ENCODE results near the gene KLHDC10. TPM values are rescaled to one million over a fixed set of nuclear protein-coding genes. Genes with fewer than 3 reads are reported as not detected.
"Not testable (repeated sequence)": the region's sequence is repeated elsewhere in the genome, so short reads cannot be mapped to it uniquely, and the experiment has no call there.

Gene KLHDC10
- total RNA-seq, 2 experiments from 2014 or later: 7.0 to 8.8 TPM

DNA sequence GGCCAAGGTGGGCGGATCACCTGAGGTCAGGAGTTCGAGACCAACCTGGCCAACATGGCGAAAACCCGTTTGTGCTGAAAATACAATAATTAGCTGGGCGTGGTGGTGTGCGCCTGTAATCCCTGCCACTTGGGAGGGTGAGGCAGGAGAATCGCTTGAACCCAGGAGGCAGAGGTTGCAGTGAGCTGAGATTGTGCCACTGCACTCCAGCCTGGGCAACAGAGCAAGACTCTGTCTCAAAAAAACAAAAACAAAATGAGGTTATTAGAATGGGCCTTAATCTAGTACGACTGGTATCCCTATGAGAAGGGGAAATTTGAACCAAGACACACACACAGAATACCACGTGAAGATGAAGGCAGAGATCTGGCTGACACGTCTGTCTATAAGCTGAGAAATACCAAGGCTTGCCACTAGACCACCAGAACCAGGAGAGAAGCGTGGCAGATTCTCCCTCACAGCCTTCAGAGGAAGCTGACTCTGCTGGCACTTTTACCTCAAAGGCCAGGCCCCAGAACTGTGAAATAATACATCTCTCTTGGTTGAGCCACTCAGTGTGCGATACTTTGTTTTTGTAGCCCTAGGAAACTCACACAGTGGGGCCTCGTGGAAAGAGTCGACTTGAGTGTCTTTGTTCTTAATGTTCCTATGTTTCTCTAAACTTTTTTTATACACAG, 75.2 kb downstream of the KLHDC10 start:
- H3K4me3 Mint-ChIP-seq: no peak overlapping the region
- Histone ChIP-seq H3K36me3 (ENCODE audit: insufficient read depth, low read length) (no peaks in the 10 kb centered on the region), H3K4me1 (ENCODE audit: insufficient read depth, low read length) (peaks cover 17% of the 10 kb centered on the region), H3K27me3 (ENCODE audit: control insufficient read depth in 1 of 2, insufficient read depth in 2 of 2, low read length in 2 of 2) (no peaks in the 10 kb centered on the region), H3K9me3 (ENCODE audit: control insufficient read depth in 1 of 2, insufficient read depth in 1 of 2, low read length in 2 of 2) (no peaks in the 10 kb centered on the region), H3K27ac (ENCODE audit: low read depth in 1 of 2, low read length in 2 of 2) (no peak overlapping the region), H3K4me3 (ENCODE audit: low read length) (no peak overlapping the region)
- no peak for ATAC-seq (ENCODE audit: poor library complexity)
- TF ChIP-seq, protein P1, sequence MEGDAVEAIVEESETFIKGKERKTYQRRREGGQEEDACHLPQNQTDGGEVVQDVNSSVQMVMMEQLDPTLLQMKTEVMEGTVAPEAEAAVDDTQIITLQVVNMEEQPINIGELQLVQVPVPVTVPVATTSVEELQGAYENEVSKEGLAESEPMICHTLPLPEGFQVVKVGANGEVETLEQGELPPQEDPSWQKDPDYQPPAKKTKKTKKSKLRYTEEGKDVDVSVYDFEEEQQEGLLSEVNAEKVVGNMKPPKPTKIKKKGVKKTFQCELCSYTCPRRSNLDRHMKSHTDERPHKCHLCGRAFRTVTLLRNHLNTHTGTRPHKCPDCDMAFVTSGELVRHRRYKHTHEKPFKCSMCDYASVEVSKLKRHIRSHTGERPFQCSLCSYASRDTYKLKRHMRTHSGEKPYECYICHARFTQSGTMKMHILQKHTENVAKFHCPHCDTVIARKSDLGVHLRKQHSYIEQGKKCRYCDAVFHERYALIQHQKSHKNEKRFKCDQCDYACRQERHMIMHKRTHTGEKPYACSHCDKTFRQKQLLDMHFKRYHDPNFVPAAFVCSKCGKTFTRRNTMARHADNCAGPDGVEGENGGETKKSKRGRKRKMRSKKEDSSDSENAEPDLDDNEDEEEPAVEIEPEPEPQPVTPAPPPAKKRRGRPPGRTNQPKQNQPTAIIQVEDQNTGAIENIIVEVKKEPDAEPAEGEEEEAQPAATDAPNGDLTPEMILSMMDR (IDR thresholded peaks at IDR 0.05): no peak
- POLR2A ChIA-PET: no interaction called here
- H3K36me3 Mint-ChIP-seq (ENCODE audit: low read depth): no peaks in the 10 kb centered on the region
- no peaks in the 10 kb centered on the region for H3K9me3 Mint-ChIP-seq
- no peaks in the 10 kb centered on the region for H3K27me3 Mint-ChIP-seq
- H3K4me1 Mint-ChIP-seq (ENCODE audit: low read depth): peaks cover 10% of the 10 kb centered on the region
- peak in 1 of 14 experiments; percentile 28 for DNase-seq
- intact Hi-C loops (cut with DNase I, micrococcal nuclease): no loop called here
- H3K27ac Mint-ChIP-seq: no peak overlapping the region
- CTCF ChIA-PET: interaction anchor here (0.6 kb wide), 1 partner anchor 74 kb away, joined by 3 read pairs; no protein-coding TSS in a partner anchor

- H3K4me3 ChIP-seq (ENCODE audit: low read length); H3K4me3 Mint-ChIP-seq; H3K27ac Mint-ChIP-seq; H3K9me3 Mint-ChIP-seq; intact Hi-C loops (cut with DNase I, micrococcal nuclease); H3K36me3 Mint-ChIP-seq (ENCODE audit: low read depth); H3K9me3 ChIP-seq (ENCODE audit: control insufficient read depth in 1 of 2, insufficient read depth in 1 of 2, low read length in 2 of 2); H3K27me3 ChIP-seq (ENCODE audit: control insufficient read depth in 1 of 2, insufficient read depth in 2 of 2, low read length in 2 of 2); H3K4me1 Mint-ChIP-seq (ENCODE audit: low read depth); DNase-seq; POLR2A ChIA-PET; H3K36me3 ChIP-seq (ENCODE audit: insufficient read depth, low read length); H3K27ac ChIP-seq (ENCODE audit: low read depth in 1 of 2, low read length in 2 of 2); H3K27me3 Mint-ChIP-seq; ATAC-seq (ENCODE audit: poor library complexity): not testable (repeated sequence)
- CTCF ChIA-PET: interaction anchor here (0.6 kb wide), 1 partner anchor 75 kb away, joined by 3 read pairs; no protein-coding TSS in a partner anchor
- peaks cover 12% of the 10 kb centered on the region for H3K4me1 ChIP-seq (ENCODE audit: insufficient read depth, low read length)
These were observed 75.8 kb downstream of the KLHDC10 start for GRCh38 chr7:130146142-130146541.

DNA sequence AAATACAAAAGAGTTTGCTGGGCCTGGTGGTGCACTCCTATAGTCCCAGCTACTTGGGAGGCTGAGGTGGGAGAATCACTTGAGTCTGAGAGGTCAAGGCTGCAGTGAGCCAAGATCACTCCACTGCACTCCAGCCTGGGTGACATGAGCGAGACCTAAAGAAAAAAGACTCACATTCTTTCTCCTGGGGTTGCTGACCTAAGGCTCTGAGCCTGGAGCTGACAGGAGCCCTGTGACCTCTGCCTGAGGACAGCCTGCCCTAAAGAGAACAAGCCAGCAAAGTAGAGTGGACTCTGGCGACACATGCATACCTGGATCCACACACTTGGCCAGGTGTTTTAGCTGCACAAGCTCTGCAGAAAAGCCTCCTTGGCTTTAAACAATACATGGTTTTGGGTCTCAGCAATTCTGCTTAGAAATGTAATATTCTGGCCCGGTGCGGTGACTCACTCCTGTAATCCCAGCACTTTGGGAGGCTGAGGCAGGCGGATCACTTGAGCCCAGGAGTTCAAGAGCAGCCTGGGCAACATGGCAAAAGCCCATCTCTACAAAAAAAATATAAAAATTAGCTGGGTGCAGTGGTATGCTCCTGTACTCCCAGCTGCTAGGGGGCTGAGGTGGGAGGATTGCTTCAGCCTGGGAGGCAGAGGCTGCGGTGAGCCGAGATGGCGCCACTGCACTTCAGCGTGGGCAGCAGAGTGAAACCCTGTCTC, 76.5 kb downstream of the KLHDC10 start:
- no peaks in the 10 kb centered on the region for H3K27me3 ChIP-seq (ENCODE audit: control insufficient read depth in 1 of 2, insufficient read depth in 2 of 2, low read length in 2 of 2)
- H3K4me1 Mint-ChIP-seq (ENCODE audit: low read depth): peaks cover 5% of the 10 kb centered on the region
- POLR2A ChIA-PET: no interaction called here
- CTCF ChIA-PET: no interaction called here
- H3K9me3 Mint-ChIP-seq: no peaks in the 10 kb centered on the region
- H3K27ac Mint-ChIP-seq: no peak overlapping the region
- H3K4me1 ChIP-seq (ENCODE audit: insufficient read depth, low read length): peaks cover 6% of the 10 kb centered on the region
- no peaks in the 10 kb centered on the region for H3K36me3 Mint-ChIP-seq (ENCODE audit: low read depth)
- H3K27me3 Mint-ChIP-seq: no peaks in the 10 kb centered on the region
- ATAC-seq (ENCODE audit: poor library complexity) (no peak), DNase-seq (no peak)
- no peaks in the 10 kb centered on the region for H3K36me3 ChIP-seq (ENCODE audit: insufficient read depth, low read length)
- H3K9me3 ChIP-seq (ENCODE audit: control insufficient read depth in 1 of 2, insufficient read depth in 1 of 2, low read length in 2 of 2): peaks cover 0 to 8% of the 10 kb centered on the region in 2 experiments
- H3K4me3 Mint-ChIP-seq: no peak overlapping the region
- TF ChIP-seq, protein P1 (IDR thresholded peaks at IDR 0.05): no peak
- H3K27ac ChIP-seq (ENCODE audit: low read depth in 1 of 2, low read length in 2 of 2): no peak overlapping the region
- H3K4me3 ChIP-seq (ENCODE audit: low read length): no peak overlapping the region
- intact Hi-C loops (cut with DNase I, micrococcal nuclease): no loop called here
